GM18909 (cell line): ENCODE data around the gene TUBGCP2.
"Not testable (repeated sequence)": the region's sequence is repeated elsewhere in the genome, so short reads cannot be mapped to it uniquely, and the experiment has no call there.

Experiments
- ATAC-seq: cut with Tn5 transposase; IDR thresholded peaks from one replicate; pipeline ENCODE4 v1.9.1; 2021; ENCODE audit warnings: mild to moderate bottlenecking; ENCODE audit not compliant: unreplicated experiment, poor library complexity

Gene TUBGCP2

GRCh38 chr10:133268532-133268931, 40.1 kb downstream of the TUBGCP2 start:
- ATAC-seq, result no peak

- no peak for ATAC-seq
These were observed 40.8 kb downstream of the TUBGCP2 start for GRCh38 chr10:133267829-133268228.

GRCh38 chr10:133267293-133267692, 41.4 kb downstream of the TUBGCP2 start:
- ATAC-seq, result no peak

GRCh38 chr10:133266056-133266795, 42.4 kb downstream of the TUBGCP2 start:
- no peak for ATAC-seq

- not testable (repeated sequence) for ATAC-seq
These were observed 43.6 kb downstream of the TUBGCP2 start for GRCh38 chr10:133265052-133265451.

- ATAC-seq, result no peak
These were observed 44.2 kb downstream of the TUBGCP2 start for GRCh38 chr10:133264461-133264860.

GRCh38 chr10:133263674-133264073, 45.0 kb downstream of the TUBGCP2 start:
- ATAC-seq, result no peak

- ATAC-seq, result no peak
These were observed 46.0 kb downstream of the TUBGCP2 start for GRCh38 chr10:133262696-133263095.

- peak; percentile 53 for ATAC-seq
These were observed 46.8 kb downstream of the TUBGCP2 start for GRCh38 chr10:133261726-133262325.

- peak; percentile 42 for ATAC-seq
These were observed 47.6 kb downstream of the TUBGCP2 start for GRCh38 chr10:133260895-133261725.

GRCh38 chr10:133259602-133259989, 49.1 kb downstream of the TUBGCP2 start:
- ATAC-seq, result no peak

GRCh38 chr10:133258818-133259601, 49.7 kb downstream of the TUBGCP2 start:
- no peak for ATAC-seq

- no peak for ATAC-seq
These were observed 50.4 kb downstream of the TUBGCP2 start for GRCh38 chr10:133258066-133258817.

- no peak for ATAC-seq
These were observed 51.1 kb downstream of the TUBGCP2 start for GRCh38 chr10:133257489-133258065.

GRCh38 chr10:133255323-133255722, 53.3 kb downstream of the TUBGCP2 start:
- no peak for ATAC-seq

- ATAC-seq, result no peak
These were observed 54.1 kb downstream of the TUBGCP2 start for GRCh38 chr10:133254421-133255120.

- no peak for ATAC-seq
These were observed 55.2 kb downstream of the TUBGCP2 start for GRCh38 chr10:133253361-133253955.

- no peak for ATAC-seq
These were observed 56.5 kb downstream of the TUBGCP2 start for GRCh38 chr10:133252223-133252552.
